GM13977 (cell line): ENCODE measurements around the gene SGPL1.

Source experiments
- DNase-seq: peaks from one replicate; pipeline ENCODE4 v3.0.0; 2012; ENCODE audit warnings: low spot score
- in situ Hi-C: fragments of 300-500 bp; cut with MboI; formaldehyde crosslinking; loops from one replicate; pipeline ENCODE4 v1.12.0; 2022; ENCODE audit warnings: low sequenced_read_pairs, low pct_unique_long_range_greater_than_20kb, mixed read lengths, inconsistent platforms; ENCODE audit not compliant: unreplicated experiment
- TF ChIP-seq, protein P1 (sequence below): IDR thresholded peaks from 2 replicates; pipeline ENCODE4 v1.5.1; 2012; ENCODE audit warnings: mild to moderate bottlenecking, control low read depth; ENCODE audit not compliant: insufficient read depth; ENCODE audit errors: extremely low read depth, missing control alignments

The SGPL1 gene

DNA sequence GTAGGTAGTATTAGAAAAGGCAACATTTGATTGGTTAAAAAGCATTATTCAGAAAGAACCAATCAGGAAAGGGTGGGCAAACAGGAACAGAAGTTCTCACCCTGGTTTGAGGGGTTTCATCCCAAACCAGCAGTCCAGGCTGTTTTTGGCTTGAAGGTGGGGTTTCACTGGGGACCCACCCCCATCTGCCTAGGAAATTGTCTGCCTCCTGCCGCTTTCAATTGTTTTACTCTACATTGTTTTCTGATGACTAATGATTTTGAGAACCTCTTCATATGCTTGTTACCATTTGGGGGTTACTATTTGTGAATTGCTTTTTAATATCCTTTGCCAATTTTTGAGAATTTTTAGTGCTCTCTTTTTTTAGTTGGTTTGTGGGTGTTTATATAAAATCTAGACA, 75.9 kb downstream of the SGPL1 start:
- DNase-seq = no peak
- TF ChIP-seq, protein P1, sequence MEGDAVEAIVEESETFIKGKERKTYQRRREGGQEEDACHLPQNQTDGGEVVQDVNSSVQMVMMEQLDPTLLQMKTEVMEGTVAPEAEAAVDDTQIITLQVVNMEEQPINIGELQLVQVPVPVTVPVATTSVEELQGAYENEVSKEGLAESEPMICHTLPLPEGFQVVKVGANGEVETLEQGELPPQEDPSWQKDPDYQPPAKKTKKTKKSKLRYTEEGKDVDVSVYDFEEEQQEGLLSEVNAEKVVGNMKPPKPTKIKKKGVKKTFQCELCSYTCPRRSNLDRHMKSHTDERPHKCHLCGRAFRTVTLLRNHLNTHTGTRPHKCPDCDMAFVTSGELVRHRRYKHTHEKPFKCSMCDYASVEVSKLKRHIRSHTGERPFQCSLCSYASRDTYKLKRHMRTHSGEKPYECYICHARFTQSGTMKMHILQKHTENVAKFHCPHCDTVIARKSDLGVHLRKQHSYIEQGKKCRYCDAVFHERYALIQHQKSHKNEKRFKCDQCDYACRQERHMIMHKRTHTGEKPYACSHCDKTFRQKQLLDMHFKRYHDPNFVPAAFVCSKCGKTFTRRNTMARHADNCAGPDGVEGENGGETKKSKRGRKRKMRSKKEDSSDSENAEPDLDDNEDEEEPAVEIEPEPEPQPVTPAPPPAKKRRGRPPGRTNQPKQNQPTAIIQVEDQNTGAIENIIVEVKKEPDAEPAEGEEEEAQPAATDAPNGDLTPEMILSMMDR = no peak
- in situ Hi-C loops = loop anchor here (25.0 kb wide), 1 partner anchor 329 kb away; no protein-coding TSS in a partner anchor

DNA sequence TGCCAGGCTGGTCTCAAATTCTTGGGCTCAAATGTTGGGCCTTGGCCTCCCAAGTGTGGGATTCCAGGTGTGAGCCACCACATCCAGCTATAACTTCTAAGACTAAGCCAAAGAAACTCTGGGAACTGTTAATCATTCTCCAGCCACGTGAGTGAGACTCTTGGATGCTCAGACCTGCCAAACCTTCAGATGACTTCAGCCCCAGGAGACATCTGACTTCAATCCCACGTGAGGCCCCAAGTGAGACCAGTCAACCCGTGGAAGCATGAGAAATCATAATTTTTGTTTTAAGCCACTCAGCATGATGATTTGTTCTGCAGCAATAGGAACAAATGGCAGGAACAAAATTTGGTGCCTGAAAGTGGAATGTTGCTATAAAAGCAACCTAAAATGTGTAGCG, 76.9 kb downstream of the SGPL1 start:
- no peak for DNase-seq
- in situ Hi-C loops = loop anchor here (25.0 kb wide), 1 partner anchor 330 kb away; no protein-coding TSS in a partner anchor
- TF ChIP-seq, protein P1 = no peak

DNA sequence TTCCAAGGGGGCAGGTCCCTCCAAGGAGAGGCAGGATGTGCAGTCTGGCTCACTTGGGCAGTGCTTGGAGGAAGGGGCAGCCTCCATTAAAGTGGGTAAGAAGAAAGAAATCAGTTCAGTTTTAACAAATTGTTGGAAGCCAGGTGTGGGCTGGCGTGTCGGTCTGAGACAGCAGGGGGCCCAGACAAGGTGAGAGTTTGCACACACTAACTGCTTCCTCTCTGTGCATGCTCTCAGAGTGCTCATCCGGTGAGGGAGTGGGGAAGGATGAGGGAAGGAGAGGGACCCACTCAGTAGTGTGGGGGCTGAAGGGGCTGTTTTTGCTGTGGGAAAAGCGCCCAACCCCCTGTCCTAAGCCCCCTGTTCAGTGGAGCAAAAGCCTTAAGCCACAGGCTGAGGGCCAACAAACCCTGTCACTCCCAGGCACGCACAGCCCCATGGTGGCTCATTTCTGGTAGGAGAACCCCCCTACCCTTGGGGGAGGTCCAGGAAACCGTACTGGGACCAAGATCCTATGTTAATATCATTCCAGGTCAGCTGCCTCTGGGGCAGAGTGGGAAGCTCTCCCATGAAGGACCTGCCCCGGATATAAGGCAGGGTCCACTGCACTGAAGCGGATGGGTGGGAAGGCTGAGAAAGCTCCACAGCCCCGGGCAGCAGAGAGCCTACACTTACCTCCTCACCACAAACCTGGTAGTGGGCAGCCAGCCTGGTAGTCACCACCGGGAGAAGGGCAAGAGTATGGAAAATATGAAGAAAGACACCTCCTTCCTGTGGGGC, 77.7 kb downstream of the SGPL1 start:
- TF ChIP-seq, protein P1 = no peak
- no peak for DNase-seq
- in situ Hi-C loops = loop anchor here (25.0 kb wide), 1 partner anchor 331 kb away; no protein-coding TSS in a partner anchor

DNA sequence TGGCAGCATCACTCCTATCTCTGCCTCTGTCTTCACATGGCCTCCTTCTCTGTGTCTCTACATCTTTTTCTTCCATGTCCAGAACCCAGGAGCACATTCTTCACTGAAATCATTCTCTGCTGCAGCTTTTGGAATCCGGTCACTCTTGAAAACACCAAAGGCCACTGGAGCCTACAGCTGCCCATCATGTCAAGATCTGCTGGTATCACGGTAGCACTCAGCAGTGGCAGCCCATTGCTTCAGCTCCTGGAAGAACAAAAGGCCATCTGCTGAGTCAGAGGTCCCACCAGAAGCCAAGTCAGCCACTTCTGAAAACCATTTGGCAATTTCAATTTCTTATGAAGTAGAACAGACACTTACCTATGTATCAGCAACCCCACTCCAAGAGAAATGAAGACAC, 78.7 kb downstream of the SGPL1 start:
- in situ Hi-C loops = loop anchor here (25.0 kb wide), 1 partner anchor 332 kb away; no protein-coding TSS in a partner anchor
- no peak for DNase-seq
- TF ChIP-seq, protein P1 = no peak

DNA sequence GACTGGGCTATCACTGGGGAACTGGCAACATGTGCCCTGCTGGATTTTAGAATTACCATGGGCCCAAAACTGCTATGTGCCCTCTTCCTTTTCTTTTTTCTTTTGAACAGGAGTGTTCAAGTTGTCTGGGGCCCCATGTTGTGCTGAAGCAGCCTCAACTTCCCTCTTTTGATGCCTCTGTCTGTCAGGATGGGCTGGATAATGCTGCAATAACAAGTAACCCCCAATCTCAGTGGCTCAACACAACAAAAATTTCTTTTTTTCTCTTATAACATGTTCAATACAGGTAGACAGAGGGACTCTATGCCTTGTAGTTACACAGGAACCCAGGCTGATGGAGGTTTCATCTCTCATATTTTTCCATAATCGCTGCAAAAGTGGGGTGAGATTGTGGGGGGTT, 80.8 kb downstream of the SGPL1 start:
- in situ Hi-C loops = loop anchor here (25.0 kb wide), 1 partner anchor 334 kb away; no protein-coding TSS in a partner anchor
- TF ChIP-seq, protein P1 = no peak
- no peak for DNase-seq

DNA sequence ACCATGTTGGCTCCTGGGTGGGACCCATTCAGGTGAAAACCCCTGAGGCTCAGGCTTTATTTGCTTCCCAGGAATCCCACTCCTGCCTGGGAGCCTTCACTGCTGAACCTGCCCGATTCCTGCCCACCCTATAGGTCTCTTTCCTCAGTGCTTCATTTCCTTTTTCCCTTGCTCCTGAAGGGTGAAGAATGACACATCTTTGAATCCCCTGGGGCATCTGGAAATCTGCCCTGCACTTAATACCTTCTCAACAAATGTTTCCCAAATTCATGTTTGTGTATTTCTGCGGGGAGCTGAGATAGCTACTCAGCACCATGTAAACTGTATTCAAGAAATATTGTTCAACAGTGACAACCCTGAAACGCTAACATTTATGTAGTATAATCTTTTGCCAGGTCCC, 82.9 kb downstream of the SGPL1 start:
- TF ChIP-seq, protein P1 = no peak
- DNase-seq = no peak
- in situ Hi-C loops = loop anchor here (25.0 kb wide), 1 partner anchor 336 kb away; no protein-coding TSS in a partner anchor
